HG03103 (cell line): Measurements from ENCODE around the gene SYCE1L.
"Not testable (repeated sequence)": the region's sequence is repeated elsewhere in the genome, so short reads cannot be mapped to it uniquely, and the experiment has no call there.

Experiments
- ATAC-seq: cut with Tn5 transposase; IDR thresholded peaks from one replicate; pipeline ENCODE4 v1.9.1; 2021; ENCODE audit warnings: low read depth; ENCODE audit not compliant: unreplicated experiment

The SYCE1L gene

DNA sequence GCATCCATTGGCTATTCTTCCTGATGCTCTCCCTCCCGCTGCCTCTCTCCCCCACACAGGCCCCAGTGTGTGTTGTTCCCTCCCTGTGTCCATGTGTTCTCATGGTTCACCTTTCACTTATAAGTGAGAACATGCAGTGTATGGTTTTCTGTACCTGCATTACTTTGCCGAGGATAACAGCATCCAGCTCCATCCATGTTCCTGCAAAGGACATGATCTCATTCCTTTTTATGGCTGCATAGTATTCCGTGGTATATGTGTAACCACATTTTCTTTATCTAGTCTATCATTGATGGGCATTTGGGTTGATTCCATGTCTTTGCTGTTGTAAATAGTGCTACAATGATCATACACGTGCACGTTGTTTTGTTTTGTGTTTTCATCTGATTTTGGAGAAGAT lies 43.3 kb downstream of the SYCE1L start:
- not testable (repeated sequence) for ATAC-seq

- no peak for ATAC-seq
These were observed 46.9 kb downstream of the SYCE1L start for GRCh38 chr16:77246150-77246549.

GRCh38 chr16:77250400-77250799 lies 51.2 kb downstream of the SYCE1L start:
- ATAC-seq = no peak
